Measurements from ENCODE around the gene TEP1. TPM values are rescaled to one million over a fixed set of nuclear protein-coding genes. Genes with fewer than 3 reads are reported as not detected.

The TEP1 gene
- total and polyA plus RNA-seq, 2 donors (not counting 1 experiment from before 2014, with no cell fraction given) = 10.5 to 21.6 TPM

GRCh38 chr14:20387576-20387975, 25.7 kb downstream of the TEP1 start:
- Histone ChIP-seq H2AFZ (ENCODE audit: low read length) (no peak overlapping the region), H3K4me2 (ENCODE audit: extremely low read depth, insufficient read depth, low read length) (no peak overlapping the region), H3K4me1 (ENCODE audit: control insufficient read depth, extremely low read depth, insufficient read depth, low read length) (no peaks in the 10 kb centered on the region), H3K79me2 (ENCODE audit: control insufficient read depth, insufficient read depth, low read length) (no peaks in the 10 kb centered on the region), H3K9me3 (ENCODE audit: control insufficient read depth, insufficient read depth, low read depth, low read length) (no peaks in the 10 kb centered on the region), H4K20me1 (ENCODE audit: control insufficient read depth, extremely low read depth, insufficient read depth, low read length) (no peaks in the 10 kb centered on the region), H3K9ac (ENCODE audit: insufficient read depth, low read length) (no peak overlapping the region), H3K27ac (ENCODE audit: insufficient read depth, low read length) (no peak overlapping the region), H3K27me3 (ENCODE audit: control insufficient read depth, insufficient read depth, low read length) (no peaks in the 10 kb centered on the region), H3K36me3 (ENCODE audit: control insufficient read depth, insufficient read depth, low read length) (peaks cover 26% of the 10 kb centered on the region), H3K4me3 (replicated peaks in 1 of 4; ENCODE audit: control extremely low read depth in 1 of 4, insufficient read depth in 1 of 4, low read depth in 3 of 4, low read length in 4 of 4) (no peak overlapping the region)
- no peak for TF ChIP-seq EZH2 (IDR thresholded peaks at IDR 0.05; ENCODE audit: low read length, missing control alignments)
- TF ChIP-seq, protein P1, sequence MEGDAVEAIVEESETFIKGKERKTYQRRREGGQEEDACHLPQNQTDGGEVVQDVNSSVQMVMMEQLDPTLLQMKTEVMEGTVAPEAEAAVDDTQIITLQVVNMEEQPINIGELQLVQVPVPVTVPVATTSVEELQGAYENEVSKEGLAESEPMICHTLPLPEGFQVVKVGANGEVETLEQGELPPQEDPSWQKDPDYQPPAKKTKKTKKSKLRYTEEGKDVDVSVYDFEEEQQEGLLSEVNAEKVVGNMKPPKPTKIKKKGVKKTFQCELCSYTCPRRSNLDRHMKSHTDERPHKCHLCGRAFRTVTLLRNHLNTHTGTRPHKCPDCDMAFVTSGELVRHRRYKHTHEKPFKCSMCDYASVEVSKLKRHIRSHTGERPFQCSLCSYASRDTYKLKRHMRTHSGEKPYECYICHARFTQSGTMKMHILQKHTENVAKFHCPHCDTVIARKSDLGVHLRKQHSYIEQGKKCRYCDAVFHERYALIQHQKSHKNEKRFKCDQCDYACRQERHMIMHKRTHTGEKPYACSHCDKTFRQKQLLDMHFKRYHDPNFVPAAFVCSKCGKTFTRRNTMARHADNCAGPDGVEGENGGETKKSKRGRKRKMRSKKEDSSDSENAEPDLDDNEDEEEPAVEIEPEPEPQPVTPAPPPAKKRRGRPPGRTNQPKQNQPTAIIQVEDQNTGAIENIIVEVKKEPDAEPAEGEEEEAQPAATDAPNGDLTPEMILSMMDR (conservative IDR thresholded peaks at IDR 0.05 in 1 of 2, IDR thresholded peaks at IDR 0.05 in 1 of 2; ENCODE audit: low read depth in 1 of 2, low read length in 2 of 2) = no peak
- no peak for DNase-seq (ENCODE audit: low read depth in 2 of 2)

DNA sequence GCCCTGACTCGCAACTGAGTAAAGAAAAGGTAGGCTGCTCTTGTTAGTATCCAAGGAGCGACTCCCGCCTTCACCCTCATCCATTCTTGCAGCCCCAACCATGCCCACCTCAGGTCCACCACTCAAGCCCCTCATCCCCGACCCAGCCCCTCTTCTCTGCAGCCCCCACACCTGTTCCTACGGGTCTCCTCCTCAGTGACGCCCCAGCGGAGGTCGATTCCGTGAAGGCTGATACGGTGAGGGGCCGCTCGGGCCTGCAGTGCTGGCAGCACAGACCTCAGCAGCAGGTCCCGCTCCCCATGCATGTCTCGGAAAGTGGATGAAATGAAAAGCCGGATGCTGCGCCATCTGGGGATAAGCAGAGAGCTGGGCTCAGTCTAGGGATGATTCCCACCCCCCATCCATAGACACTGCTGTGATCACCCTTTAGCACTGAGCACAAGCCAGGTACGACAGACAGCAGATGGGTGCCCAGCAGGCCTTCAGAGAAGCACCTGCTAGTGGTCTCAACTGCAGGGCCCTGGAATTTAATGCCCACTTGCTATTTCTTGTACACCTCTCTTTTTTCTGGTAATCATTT, 26.9 kb downstream of the TEP1 start:
- peaks cover 25% of the 10 kb centered on the region for H3K36me3 ChIP-seq (ENCODE audit: control insufficient read depth, insufficient read depth, low read length)
- DNase-seq (ENCODE audit: low read depth in 2 of 2) = no peak
- no peaks in the 10 kb centered on the region for H3K79me2 ChIP-seq (ENCODE audit: control insufficient read depth, insufficient read depth, low read length)
- no peaks in the 10 kb centered on the region for H3K27me3 ChIP-seq (ENCODE audit: control insufficient read depth, insufficient read depth, low read length)
- H4K20me1 ChIP-seq (ENCODE audit: control insufficient read depth, extremely low read depth, insufficient read depth, low read length) = no peaks in the 10 kb centered on the region
- H3K9me3 ChIP-seq (ENCODE audit: control insufficient read depth, insufficient read depth, low read depth, low read length) = no peaks in the 10 kb centered on the region
- H3K9ac ChIP-seq (ENCODE audit: insufficient read depth, low read length) = no peak overlapping the region
- no peak overlapping the region for H3K4me2 ChIP-seq (ENCODE audit: extremely low read depth, insufficient read depth, low read length)
- H2AFZ ChIP-seq (ENCODE audit: low read length) = no peak overlapping the region
- no peaks in the 10 kb centered on the region for H3K4me1 ChIP-seq (ENCODE audit: control insufficient read depth, extremely low read depth, insufficient read depth, low read length)
- TF ChIP-seq, protein P1 (conservative IDR thresholded peaks at IDR 0.05 in 1 of 2, IDR thresholded peaks at IDR 0.05 in 1 of 2; ENCODE audit: low read depth in 1 of 2, low read length in 2 of 2) = no peak
- no peak for TF ChIP-seq EZH2 (IDR thresholded peaks at IDR 0.05; ENCODE audit: low read length, missing control alignments)
- no peak overlapping the region for H3K27ac ChIP-seq (ENCODE audit: insufficient read depth, low read length)
- H3K4me3 ChIP-seq (replicated peaks in 1 of 4; ENCODE audit: control extremely low read depth in 1 of 4, insufficient read depth in 1 of 4, low read depth in 3 of 4, low read length in 4 of 4) = no peak overlapping the region

DNA sequence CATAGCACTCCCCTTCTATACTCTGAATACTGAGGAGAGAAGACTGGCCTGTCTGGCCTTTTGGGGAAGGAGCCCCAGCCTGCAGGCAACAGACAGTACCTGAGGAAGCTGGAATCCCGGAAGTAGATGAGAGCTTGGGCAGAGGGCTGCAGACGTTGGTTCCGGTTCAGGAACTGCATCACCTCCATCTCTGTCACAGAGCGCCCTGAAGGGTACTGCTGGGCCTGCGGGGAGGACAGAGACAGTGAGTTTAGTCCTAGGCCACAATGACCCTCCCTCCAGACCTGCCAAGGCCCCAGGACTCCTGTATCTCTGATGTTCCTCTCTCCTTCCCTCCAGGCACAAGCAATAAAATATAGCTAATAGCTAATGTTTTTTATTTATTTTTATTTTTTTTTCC, 28.4 kb downstream of the TEP1 start:
- H3K27ac ChIP-seq (ENCODE audit: insufficient read depth, low read length) = no peak overlapping the region
- H3K27me3 ChIP-seq (ENCODE audit: control insufficient read depth, insufficient read depth, low read length) = no peaks in the 10 kb centered on the region
- H3K9me3 ChIP-seq (ENCODE audit: control insufficient read depth, insufficient read depth, low read depth, low read length) = no peaks in the 10 kb centered on the region
- H3K36me3 ChIP-seq (ENCODE audit: control insufficient read depth, insufficient read depth, low read length) = peaks cover 30% of the 10 kb centered on the region
- H3K4me1 ChIP-seq (ENCODE audit: control insufficient read depth, extremely low read depth, insufficient read depth, low read length) = no peaks in the 10 kb centered on the region
- H4K20me1 ChIP-seq (ENCODE audit: control insufficient read depth, extremely low read depth, insufficient read depth, low read length) = no peaks in the 10 kb centered on the region
- H2AFZ ChIP-seq (ENCODE audit: low read length) = no peak overlapping the region
- no peak overlapping the region for H3K4me2 ChIP-seq (ENCODE audit: extremely low read depth, insufficient read depth, low read length)
- H3K4me3 ChIP-seq (replicated peaks in 1 of 4; ENCODE audit: control extremely low read depth in 1 of 4, insufficient read depth in 1 of 4, low read depth in 3 of 4, low read length in 4 of 4) = no peak overlapping the region
- H3K79me2 ChIP-seq (ENCODE audit: control insufficient read depth, insufficient read depth, low read length) = no peaks in the 10 kb centered on the region
- DNase-seq (ENCODE audit: low read depth in 2 of 2) = no peak
- no peak overlapping the region for H3K9ac ChIP-seq (ENCODE audit: insufficient read depth, low read length)
- no peak for TF ChIP-seq EZH2 (IDR thresholded peaks at IDR 0.05; ENCODE audit: low read length, missing control alignments)
- TF ChIP-seq, protein P1 (conservative IDR thresholded peaks at IDR 0.05 in 1 of 2, IDR thresholded peaks at IDR 0.05 in 1 of 2; ENCODE audit: low read depth in 1 of 2, low read length in 2 of 2) = no peak
